Subcutaneous abdominal adipose tissue (tissue), 5 donors: ENCODE results near the gene SIK3.

Source experiments
- H3K27ac ChIP-seq: one replicate; pipeline ENCODE4 v1.7.0; 2013; ENCODE audit warnings: low read depth, mild to moderate bottlenecking, inconsistent platforms, low read length, moderate library complexity
- H3K27me3 ChIP-seq, 5 donors: one replicate each; pipeline ENCODE4 v1.7.0; 2013; ENCODE audit warnings: low read length in 5 of 5, inconsistent platforms in 1 of 5; ENCODE audit not compliant: control insufficient read depth in 5 of 5, insufficient read depth in 4 of 5
- H3K36me3 ChIP-seq, 5 donors: one replicate each; pipeline ENCODE4 v1.7.0; 2013; ENCODE audit warnings: low read length in 5 of 5; ENCODE audit not compliant: control insufficient read depth in 5 of 5, insufficient read depth in 5 of 5
- H3K4me1 ChIP-seq, 5 donors: one replicate each; pipeline ENCODE4 v1.7.0; 2013; ENCODE audit warnings: low read length in 5 of 5, mild to moderate bottlenecking in 3 of 5, moderate library complexity in 1 of 5; ENCODE audit not compliant: control insufficient read depth in 5 of 5, insufficient read depth in 5 of 5
- H3K4me3 ChIP-seq, 5 donors: one replicate each; pipeline ENCODE4 v1.7.0; 2013; ENCODE audit warnings: low read length in 5 of 5, low read depth in 1 of 5
- H3K9ac ChIP-seq, 5 donors: one replicate each; pipeline ENCODE4 v1.7.0; 2013; ENCODE audit warnings: low read length in 5 of 5, mild to moderate bottlenecking in 4 of 5, moderate library complexity in 3 of 5
- H3K9me3 ChIP-seq, 5 donors: one replicate each; pipeline ENCODE4 v1.7.0; 2013; ENCODE audit warnings: low read length in 5 of 5; ENCODE audit not compliant: control insufficient read depth in 5 of 5
- donor health status: healthy.
- donor health status: healthy.
- donor health status: healthy.
- donor health status: healthy.
- donor health status: healthy.

SIK3 gene

DNA sequence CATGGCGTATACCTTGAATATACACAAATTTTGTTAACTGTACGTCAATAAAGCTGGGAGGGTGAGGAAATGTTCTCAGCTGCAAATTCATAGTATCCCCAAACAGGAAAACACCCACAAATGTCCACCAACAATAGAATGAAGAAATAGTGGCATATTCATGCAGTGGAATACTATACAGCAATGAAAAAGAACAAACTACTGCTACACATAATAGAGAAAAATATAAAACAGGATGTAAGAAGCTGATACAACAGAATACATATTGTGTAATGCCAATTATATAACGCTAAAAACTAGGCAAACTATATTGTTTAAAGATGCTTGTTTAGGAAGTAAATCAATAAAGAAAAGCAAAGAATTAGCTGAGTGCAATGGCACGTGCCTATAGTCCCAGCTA, 81.5 kb downstream of the SIK3 start:
- no peaks in the 10 kb centered on the region for H3K36me3 ChIP-seq
- peaks cover 0 to 4% (median 0%) of the 10 kb centered on the region in 5 donors for H3K9me3 ChIP-seq
- H3K4me1 ChIP-seq = peaks cover 0 to 6% (median 2%) of the 10 kb centered on the region in 5 donors
- H3K27ac ChIP-seq = no peak overlapping the region
- no peaks in the 10 kb centered on the region for H3K27me3 ChIP-seq
- H3K4me3 ChIP-seq = no peak overlapping the region
- no peak overlapping the region for H3K9ac ChIP-seq

DNA sequence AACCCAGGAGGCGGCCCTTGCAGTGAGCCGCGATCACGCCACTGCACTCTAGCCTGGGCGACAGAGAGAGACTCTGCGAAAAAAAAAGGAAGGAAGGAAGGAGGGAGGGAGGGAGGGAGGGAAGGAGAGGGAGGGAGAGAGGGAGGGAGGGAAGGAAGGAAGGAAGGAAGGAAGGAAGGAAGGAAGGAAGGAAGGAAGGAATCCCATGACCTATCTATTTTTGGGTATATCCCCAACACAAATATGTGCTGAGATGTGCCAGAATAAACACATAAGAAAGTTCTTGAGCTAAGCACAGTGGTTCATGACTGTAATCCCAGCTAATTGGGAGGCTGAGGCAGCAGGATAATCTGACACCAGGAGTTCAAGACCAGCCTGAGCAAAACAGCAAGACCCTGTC, 82.0 kb downstream of the SIK3 start:
- Histone ChIP-seq H3K9ac (no peak overlapping the region), H3K27ac (no peak overlapping the region), H3K4me1 (peaks cover 0 to 6% (median 2%) of the 10 kb centered on the region in 5 donors), H3K36me3 (no peaks in the 10 kb centered on the region), H3K27me3 (no peaks in the 10 kb centered on the region), H3K4me3 (no peak overlapping the region), H3K9me3 (peaks cover 0 to 4% (median 0%) of the 10 kb centered on the region in 5 donors)

DNA sequence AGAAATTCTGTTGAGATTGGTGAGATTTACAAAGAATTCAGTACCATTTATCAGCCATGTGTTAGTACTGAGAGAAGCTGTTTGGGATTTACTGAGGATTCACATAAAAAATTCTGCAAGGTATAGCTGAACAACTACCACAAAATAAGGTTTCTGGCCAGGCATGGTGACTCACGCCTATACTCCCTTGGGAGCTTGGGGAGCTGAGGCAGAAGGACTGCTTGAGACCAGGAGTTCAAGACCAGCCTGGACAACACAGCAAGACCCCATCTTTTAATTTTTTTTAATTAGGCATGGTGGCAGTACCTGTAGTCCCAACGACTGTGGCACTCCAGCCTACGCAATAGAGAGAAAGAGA, 86.7 kb downstream of the SIK3 start:
- H3K27me3 ChIP-seq = no peaks in the 10 kb centered on the region
- H3K9ac ChIP-seq = no peak overlapping the region
- no peak overlapping the region for H3K4me3 ChIP-seq
- H3K27ac ChIP-seq = no peak overlapping the region
- H3K9me3 ChIP-seq = no peaks in the 10 kb centered on the region
- H3K4me1 ChIP-seq = peaks cover 0 to 6% (median 0%) of the 10 kb centered on the region in 5 donors
- H3K36me3 ChIP-seq = no peaks in the 10 kb centered on the region

DNA sequence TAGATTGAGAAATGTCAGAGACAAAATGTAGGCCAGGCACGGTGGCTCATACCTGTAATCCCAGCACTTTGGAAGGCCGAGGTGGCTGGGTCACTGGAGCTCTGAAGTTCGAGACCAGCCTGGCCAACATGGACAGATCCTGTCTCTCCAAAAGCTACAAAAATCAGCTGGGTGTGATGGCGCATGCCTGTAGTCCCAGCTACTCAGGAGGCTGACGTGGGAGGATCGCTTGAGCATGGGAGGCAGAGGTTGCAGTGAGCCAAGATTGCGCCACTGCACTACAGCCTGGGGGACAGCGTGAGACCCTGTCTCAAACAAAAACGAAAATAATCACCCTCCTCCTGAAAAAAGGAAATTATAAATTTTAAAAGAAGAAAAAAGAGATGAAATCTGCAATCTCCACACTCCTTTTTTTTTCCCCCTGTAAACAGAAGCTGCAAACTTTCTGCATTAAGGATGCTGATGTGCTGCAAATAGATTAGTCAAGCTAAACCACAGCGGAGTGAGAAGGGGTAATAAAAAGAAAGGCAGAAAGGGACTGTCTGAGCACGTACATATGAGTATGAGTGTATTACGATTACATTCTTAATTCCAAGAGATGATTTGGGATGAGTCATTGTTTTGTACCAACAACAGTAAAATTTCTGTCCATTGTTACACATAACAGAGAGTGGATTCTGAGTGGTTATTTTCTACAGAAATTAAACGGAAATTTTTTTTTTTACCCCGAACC, 87.3 kb downstream of the SIK3 start:
- Histone ChIP-seq H3K9me3 (no peaks in the 10 kb centered on the region), H3K4me3 (no peak overlapping the region), H3K36me3 (no peaks in the 10 kb centered on the region), H3K4me1 (peaks cover 0 to 6% (median 4%) of the 10 kb centered on the region in 5 donors), H3K27ac (no peak overlapping the region), H3K9ac (no peak overlapping the region), H3K27me3 (no peaks in the 10 kb centered on the region)

DNA sequence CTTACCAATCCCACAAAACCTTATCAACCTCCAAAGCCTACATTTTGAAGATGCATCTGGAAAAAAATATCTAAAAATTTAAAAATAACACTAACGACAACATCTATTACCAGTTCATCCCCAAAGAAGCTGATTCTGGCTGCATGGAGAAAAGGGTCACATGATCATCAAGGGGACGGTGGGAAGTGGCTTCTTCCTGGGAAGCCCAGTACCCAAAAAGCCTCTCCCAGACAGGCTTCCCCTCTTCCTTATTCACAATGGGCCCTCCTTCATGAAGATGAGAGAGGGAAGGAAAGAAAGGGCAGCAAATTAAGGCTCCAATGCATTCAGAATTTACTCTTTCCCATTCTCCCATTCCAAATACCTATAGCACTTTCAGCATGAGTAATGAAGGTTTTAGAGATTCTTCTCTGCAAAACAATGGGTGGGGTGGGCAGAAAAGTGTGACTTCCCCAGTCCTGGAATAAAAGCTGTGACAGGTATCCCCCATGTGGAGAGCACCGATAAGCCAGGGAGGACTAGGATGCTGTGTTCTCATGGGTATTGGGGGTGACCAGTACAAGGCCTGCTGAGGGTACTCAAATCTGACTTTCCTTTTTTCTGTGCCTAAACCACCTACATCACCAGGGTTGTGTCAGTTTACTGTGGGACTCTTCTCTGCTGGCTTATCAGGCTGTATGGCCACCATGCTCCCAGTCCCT, 88.2 kb downstream of the SIK3 start:
- H3K9me3 ChIP-seq = no peaks in the 10 kb centered on the region
- H3K36me3 ChIP-seq = no peaks in the 10 kb centered on the region
- H3K4me3 ChIP-seq = no peak overlapping the region
- H3K9ac ChIP-seq = no peak overlapping the region
- no peak overlapping the region for H3K27ac ChIP-seq
- H3K27me3 ChIP-seq = no peaks in the 10 kb centered on the region
- peaks cover 0 to 6% (median 4%) of the 10 kb centered on the region in 5 donors for H3K4me1 ChIP-seq

DNA sequence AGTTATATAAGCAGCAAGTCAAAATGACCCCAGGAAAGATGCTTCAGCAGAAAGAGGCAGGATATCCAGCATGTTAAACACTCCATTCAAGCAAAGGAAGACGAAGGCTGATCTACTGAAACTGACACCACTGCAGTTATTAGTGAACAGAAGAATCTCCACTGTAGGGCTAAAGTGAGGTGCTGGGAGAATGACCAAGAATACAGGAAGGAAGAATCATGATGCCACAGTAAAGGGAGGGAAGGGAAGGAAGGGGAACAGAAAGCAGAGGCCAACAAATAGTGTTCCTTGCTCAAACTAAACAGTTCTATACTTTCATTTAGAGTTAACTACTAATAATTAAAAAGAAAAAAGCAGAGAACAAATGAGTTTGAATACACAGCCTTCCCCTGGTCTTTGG, 92.5 kb downstream of the SIK3 start:
- Histone ChIP-seq H3K36me3 (no peaks in the 10 kb centered on the region), H3K4me1 (peaks cover 0 to 14% (median 4%) of the 10 kb centered on the region in 5 donors), H3K4me3 (no peak overlapping the region), H3K9me3 (no peaks in the 10 kb centered on the region), H3K27ac (no peak overlapping the region), H3K9ac (no peak overlapping the region), H3K27me3 (no peaks in the 10 kb centered on the region)

DNA sequence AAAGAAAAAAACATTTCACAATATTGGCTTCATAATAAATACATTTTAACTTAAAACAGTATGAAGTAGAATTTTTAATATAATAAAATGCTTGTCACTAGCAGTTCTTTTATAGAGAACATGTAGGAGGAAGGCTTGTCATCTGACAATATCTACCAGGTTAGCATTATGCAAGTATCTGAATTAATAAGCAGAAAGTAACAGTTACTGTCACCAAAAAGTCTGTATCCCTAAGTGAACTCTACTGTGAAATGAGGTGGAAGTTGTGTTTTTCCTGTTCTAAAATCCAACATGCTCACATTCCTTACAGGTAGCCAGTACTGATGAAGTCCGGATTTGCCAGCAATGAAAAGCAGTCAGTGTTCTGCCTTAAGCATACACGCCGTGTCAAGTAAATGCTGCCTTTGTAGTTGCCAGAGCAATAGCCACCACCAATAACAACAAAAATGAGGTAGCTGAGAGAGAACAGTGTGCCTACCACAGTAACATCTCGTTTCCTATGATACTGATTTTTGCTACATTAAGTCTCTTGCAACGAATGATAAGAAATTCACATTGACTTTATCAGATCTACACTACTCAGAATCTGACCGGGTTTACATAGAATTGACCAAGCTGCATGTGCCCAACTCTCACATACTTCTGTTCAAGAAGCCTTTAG, 95.5 kb downstream of the SIK3 start:
- Histone ChIP-seq H3K4me3 (no peak overlapping the region), H3K9me3 (no peaks in the 10 kb centered on the region), H3K27ac (no peak overlapping the region), H3K27me3 (no peaks in the 10 kb centered on the region), H3K4me1 (peaks cover 0 to 17% (median under 1%) of the 10 kb centered on the region in 5 donors), H3K36me3 (no peaks in the 10 kb centered on the region), H3K9ac (no peak overlapping the region)

DNA sequence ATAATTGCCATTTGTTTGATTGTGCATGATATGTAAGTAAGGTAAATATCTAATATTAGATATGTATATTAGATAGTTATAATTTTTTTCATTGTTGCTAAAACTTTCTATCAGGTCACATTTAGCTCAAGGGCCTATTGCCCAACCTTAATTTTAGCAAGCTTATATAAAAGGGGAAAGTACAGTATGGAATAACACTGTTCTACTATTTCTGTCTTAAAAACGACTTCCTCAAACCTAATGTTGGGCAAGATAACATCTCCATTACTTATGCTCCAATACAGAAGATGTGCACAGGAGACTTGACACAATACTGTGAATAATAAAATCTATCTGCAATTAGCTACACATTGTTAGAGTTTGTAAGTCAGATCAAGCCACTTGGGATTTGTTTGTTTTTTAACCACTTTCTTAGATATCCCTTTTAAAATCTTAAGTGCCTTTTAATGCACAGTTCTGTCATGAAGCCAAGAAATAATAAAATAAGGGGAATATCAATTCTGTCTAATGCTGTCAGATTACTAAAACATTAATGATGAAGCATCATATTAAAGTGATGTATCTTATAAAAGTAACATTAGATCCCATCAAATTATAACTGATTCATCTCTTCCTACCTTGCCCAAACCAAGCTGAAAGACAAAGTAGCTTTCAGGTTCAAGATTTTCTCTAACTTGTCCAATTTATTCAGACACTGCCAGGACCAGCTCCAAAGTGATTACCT, 98.1 kb downstream of the SIK3 start:
- H3K27me3 ChIP-seq = no peaks in the 10 kb centered on the region

DNA sequence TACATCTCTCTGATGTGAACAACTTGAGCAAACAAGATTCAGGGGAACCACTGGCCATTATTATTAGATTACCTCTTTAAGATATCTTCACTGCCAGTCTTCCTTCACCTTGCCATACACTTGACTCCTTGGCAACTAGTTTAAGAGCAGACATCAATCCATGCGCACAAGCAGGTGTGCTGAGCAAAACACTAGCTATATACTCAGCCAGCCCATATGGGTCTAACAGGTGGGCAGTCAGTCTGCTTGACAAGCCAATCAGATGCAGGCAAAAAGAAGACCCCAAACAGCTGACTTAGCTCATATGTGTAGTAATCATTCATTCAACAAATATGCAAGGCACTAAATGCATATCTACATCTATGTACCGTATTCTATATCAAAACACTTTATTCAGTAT, 101.2 kb downstream of the SIK3 start:
- Histone ChIP-seq H3K9me3 (no peaks in the 10 kb centered on the region), H3K27ac (no peak overlapping the region), H3K36me3 (no peaks in the 10 kb centered on the region), H3K4me3 (no peak overlapping the region), H3K27me3 (no peaks in the 10 kb centered on the region), H3K9ac (no peak overlapping the region), H3K4me1 (peaks cover 0 to 20% (median 6%) of the 10 kb centered on the region in 5 donors)

More for the DNA sequence above, 98.1 kb downstream of the SIK3 start:
- Histone ChIP-seq H3K36me3 (no peaks in the 10 kb centered on the region), H3K4me3 (no peak overlapping the region), H3K9me3 (no peaks in the 10 kb centered on the region), H3K27ac (no peak overlapping the region), H3K4me1 (peaks cover 0 to 11% (median 0%) of the 10 kb centered on the region in 5 donors), H3K9ac (no peak overlapping the region)
